Activated naive CD4-positive, alpha-beta T cell treated with anti-CD3 and anti-CD28 coated beads for 36 hours (primary cell): Measurements from ENCODE around the gene GSTM2. TPM values are rescaled to one million over a fixed set of nuclear protein-coding genes. Genes with fewer than 3 reads are reported as not detected.

Source experiments
- CTCF ChIA-PET: fragments of 350-600 bp; sonication (Branson Sonifier 250); formaldehyde crosslinking; loops from one replicate; lab custom pipeline; 2021; ENCODE audit warnings: antibody characterized with exemption; lab: Charles Lee
- DNase-seq: peaks from one replicate; pipeline ENCODE4 v3.0.0-alpha.2; 2020
- H3K27ac Mint-ChIP-seq: one replicate; pipeline ENCODE4 v1.8.0; 2021; ENCODE audit warnings: mild to moderate bottlenecking, mixed read lengths
- H3K27me3 Mint-ChIP-seq: one replicate; pipeline ENCODE4 v1.8.0; 2021; ENCODE audit warnings: low read depth, mixed read lengths
- H3K36me3 Mint-ChIP-seq: one replicate; pipeline ENCODE4 v1.8.0; 2021; ENCODE audit warnings: low read depth, mixed read lengths
- H3K4me1 Mint-ChIP-seq: one replicate; pipeline ENCODE4 v1.8.0; 2021; ENCODE audit warnings: low read depth, mixed read lengths
- H3K4me3 Mint-ChIP-seq: one replicate; pipeline ENCODE4 v1.8.0; 2021; ENCODE audit warnings: mild to moderate bottlenecking, moderate library complexity, mixed read lengths
- H3K9me3 Mint-ChIP-seq: one replicate; pipeline ENCODE4 v1.8.0; 2021; ENCODE audit warnings: mixed read lengths
- intact Hi-C: fragments of 100-400 bp; cut with micrococcal nuclease; formaldehyde crosslinking; loops from one replicate; pipeline ENCODE4 v1.15.1; 2023
- total RNA-seq, 2 experiments: library from RNA; stranded (reverse); gene quantifications; one replicate each; pipeline ENCODE4 v1.2.3, GENCODE V29; 2021

GSTM2 gene
- total RNA-seq, 2 experiments from 2014 or later, result 14.2 to 14.3 TPM

DNA sequence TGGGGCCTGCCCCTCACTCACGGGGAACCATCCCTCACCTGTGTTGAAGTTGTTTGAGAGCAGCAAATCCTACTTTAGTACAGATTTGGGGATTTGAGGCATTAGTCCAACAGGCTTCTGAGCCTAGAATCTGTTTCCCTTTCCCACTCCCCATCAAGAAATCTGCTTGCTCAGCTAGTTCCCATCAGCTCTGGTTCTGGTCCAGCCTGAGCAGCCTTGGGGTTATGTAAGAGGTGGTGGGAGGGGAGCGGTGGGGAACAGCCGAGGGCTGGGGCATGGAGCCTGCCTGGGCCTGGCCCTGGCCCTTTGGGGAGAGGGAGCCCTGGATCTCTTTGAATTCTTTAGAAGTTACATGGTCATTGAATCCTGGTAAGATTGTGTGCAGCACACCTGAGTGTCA lies 48.3 kb downstream of the GSTM2 start:
- CTCF ChIA-PET, result no interaction called here
- Mint-ChIP-seq H3K4me3 (no peak overlapping the region), H3K4me1 (peaks cover 1% of the 10 kb centered on the region), H3K36me3 (no peaks in the 10 kb centered on the region), H3K27ac (no peak overlapping the region), H3K27me3 (peaks cover 15% of the 10 kb centered on the region), H3K9me3 (no peaks in the 10 kb centered on the region)
- intact Hi-C loops, result no loop called here
- no peak for DNase-seq

DNA sequence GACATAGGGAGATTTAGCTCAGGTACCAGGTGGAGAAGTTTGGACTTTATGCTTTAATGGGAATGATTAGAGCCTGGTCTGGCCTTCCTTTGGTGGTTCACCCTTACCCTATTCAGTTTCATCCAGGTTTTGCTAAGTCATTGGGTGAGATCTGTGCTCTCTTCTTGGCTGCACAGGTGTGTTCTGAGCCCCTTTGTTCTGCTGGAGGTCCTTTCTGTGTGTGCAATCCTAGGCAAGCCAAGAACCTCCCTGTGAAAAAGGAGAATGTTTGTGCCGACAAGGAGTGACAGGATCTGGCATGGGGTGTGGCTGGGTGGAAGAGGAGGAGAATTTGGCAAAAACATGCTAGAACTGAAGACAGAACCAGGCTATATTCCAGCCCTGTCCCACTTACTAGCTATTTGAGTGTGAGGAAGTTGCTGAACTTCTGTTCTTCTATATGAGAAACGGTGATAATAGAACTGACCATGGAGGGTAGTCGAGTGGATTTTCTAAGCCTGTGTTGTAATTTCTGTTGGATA lies 48.8 kb downstream of the GSTM2 start:
- no peak for DNase-seq
- Mint-ChIP-seq H3K27me3 (peaks cover 15% of the 10 kb centered on the region), H3K4me1 (peaks cover 1% of the 10 kb centered on the region), H3K9me3 (no peaks in the 10 kb centered on the region), H3K36me3 (no peaks in the 10 kb centered on the region), H3K4me3 (no peak overlapping the region), H3K27ac (no peak overlapping the region)
- intact Hi-C loops, result no loop called here
- CTCF ChIA-PET, result interaction anchor here (2.6 kb wide), 1 partner anchor 77 kb away, joined by 15 read pairs; no protein-coding TSS in a partner anchor

DNA sequence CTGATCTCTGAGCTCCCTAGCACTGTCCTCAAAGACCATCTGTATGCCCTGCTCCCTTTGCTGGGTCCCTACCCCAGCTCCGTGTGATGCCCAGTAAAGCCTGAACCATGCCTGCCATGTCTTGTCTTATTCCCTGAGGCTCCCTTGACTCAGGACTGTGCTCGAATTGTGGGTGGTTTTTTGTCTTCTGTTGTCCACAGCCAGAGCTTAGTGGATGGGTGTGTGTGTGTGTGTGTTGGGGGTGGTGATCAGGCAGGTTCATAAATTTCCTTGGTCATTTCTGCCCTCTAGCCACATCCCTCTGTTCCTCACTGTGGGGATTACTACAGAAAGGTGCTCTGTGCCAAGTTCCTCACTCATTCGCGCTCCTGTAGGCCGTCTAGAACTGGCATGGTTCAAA lies 49.9 kb downstream of the GSTM2 start:
- no peak overlapping the region for H3K27ac Mint-ChIP-seq
- H3K27me3 Mint-ChIP-seq, result peaks cover 15% of the 10 kb centered on the region
- no peaks in the 10 kb centered on the region for H3K4me1 Mint-ChIP-seq
- CTCF ChIA-PET, result interaction anchor here (0.6 to 2.6 kb wide), 3 partner anchors 73 to 118 kb away, joined by 3 to 15 read pairs (median 5); no protein-coding TSS in a partner anchor
- H3K4me3 Mint-ChIP-seq, result no peak overlapping the region
- H3K9me3 Mint-ChIP-seq, result no peaks in the 10 kb centered on the region
- H3K36me3 Mint-ChIP-seq, result no peaks in the 10 kb centered on the region
- no peak for DNase-seq
- intact Hi-C loops, result loop anchor here (1.0 kb wide), 1 partner anchor 56 kb away; no protein-coding TSS in a partner anchor

GRCh38 chr1:109718495-109718894 lies 50.6 kb downstream of the GSTM2 start:
- Mint-ChIP-seq H3K36me3 (no peaks in the 10 kb centered on the region), H3K27me3 (peaks cover 12% of the 10 kb centered on the region), H3K4me1 (no peaks in the 10 kb centered on the region), H3K27ac (no peak overlapping the region), H3K4me3 (no peak overlapping the region), H3K9me3 (no peaks in the 10 kb centered on the region)
- CTCF ChIA-PET, result interaction anchor here (0.6 to 2.6 kb wide), 3 partner anchors 56 to 119 kb away, joined by 3 to 15 read pairs (median 7); no protein-coding TSS in a partner anchor
- DNase-seq, result no peak
- intact Hi-C loops, result loop anchor here (1.0 kb wide), 1 partner anchor 55 kb away; no protein-coding TSS in a partner anchor

- peaks cover 4% of the 10 kb centered on the region for H3K27me3 Mint-ChIP-seq
These were observed 51.5 kb downstream of the GSTM2 start for GRCh38 chr1:109719337-109719837.

GRCh38 chr1:109721042-109721441 lies 53.2 kb downstream of the GSTM2 start:
- no peaks in the 10 kb centered on the region for H3K4me1 Mint-ChIP-seq
- intact Hi-C loops, result no loop called here
- H3K36me3 Mint-ChIP-seq, result no peaks in the 10 kb centered on the region
- no peaks in the 10 kb centered on the region for H3K27me3 Mint-ChIP-seq
- CTCF ChIA-PET, result interaction anchor here (0.6 to 1.2 kb wide), 2 partner anchors 81 to 932 kb away, joined by 4 to 6 read pairs; no protein-coding TSS in a partner anchor
- DNase-seq, result no peak
- no peaks in the 10 kb centered on the region for H3K9me3 Mint-ChIP-seq
- H3K4me3 Mint-ChIP-seq, result no peak overlapping the region
- H3K27ac Mint-ChIP-seq, result no peak overlapping the region

More at GRCh38 chr1:109719337-109719837, 51.5 kb downstream of the GSTM2 start:
- Mint-ChIP-seq H3K36me3 (no peaks in the 10 kb centered on the region), H3K4me3 (no peak overlapping the region), H3K27ac (no peak overlapping the region), H3K9me3 (no peaks in the 10 kb centered on the region), H3K4me1 (no peaks in the 10 kb centered on the region)
- intact Hi-C loops, result no loop called here
- CTCF ChIA-PET, result interaction anchor here (1.1 to 2.1 kb wide), 3 partner anchors 55 to 265 kb away, joined by 3 to 7 read pairs (median 3); partner anchors contain the start of gene AHCYL1
- no peak for DNase-seq

DNA sequence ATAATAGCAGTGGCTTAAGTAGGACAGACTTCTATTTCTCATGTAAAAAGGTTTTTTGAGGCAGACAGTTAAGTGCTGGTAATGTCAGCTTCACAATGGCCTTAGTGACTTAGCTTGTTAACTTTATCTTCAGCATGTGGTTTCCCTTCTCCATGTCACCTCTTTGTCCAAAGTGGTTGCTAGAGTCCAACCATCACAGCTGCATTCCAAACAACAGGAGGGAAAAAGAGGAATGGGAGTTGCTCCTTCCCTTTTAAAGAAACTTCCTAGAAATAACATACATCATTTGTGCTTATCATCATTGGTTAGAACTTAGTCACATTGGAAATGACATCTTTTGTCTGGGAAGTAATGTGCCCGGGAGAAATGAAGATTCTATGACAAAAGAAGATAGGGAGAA lies 54.1 kb downstream of the GSTM2 start:
- no peaks in the 10 kb centered on the region for H3K36me3 Mint-ChIP-seq

DNA sequence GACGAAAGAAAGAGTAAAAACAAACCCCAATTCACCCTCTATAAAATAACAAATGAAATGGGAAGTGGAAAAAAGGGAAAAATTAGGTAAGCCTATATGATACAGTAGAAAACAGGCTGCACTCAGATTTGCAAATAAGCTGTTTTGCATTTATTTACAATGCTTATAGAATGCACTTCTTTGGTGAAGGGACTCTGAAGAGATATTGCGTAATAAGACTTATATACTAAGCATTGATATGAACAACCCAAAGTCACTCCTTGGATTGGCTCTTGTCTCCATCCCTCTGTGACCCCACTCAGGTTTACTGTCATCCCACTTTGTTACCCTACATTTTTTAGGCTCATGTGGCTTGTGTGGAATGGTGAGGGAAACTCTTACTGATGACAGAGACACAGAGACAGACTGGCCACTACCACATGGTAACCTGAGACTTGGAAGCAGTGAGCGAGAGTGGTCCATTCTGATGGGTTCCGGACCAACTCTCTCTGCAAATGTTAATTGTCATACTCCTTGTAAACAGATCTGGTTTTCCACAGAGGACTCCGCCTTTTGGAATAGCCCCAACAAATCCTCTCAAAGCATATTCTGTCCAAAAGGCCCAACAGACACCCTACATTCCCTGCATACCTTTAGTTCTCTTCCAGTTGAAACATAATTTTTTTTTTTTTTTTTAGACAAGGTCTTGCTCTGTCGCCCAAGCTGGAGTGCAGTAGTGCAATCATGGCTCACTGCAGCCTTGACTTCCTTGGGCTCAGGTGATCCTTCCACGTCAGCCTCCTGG lies 55.2 kb downstream of the GSTM2 start:
- no peaks in the 10 kb centered on the region for H3K4me1 Mint-ChIP-seq
- H3K36me3 Mint-ChIP-seq, result no peaks in the 10 kb centered on the region
- CTCF ChIA-PET, result interaction anchor here (0.6 to 0.7 kb wide), 2 partner anchors 14 to 51 kb away, joined by 3 read pairs; no protein-coding TSS in a partner anchor
- H3K9me3 Mint-ChIP-seq, result no peaks in the 10 kb centered on the region
- H3K4me3 Mint-ChIP-seq, result no peak overlapping the region
- intact Hi-C loops, result no loop called here
- no peak for DNase-seq
- no peaks in the 10 kb centered on the region for H3K27me3 Mint-ChIP-seq
- no peak overlapping the region for H3K27ac Mint-ChIP-seq

More for the DNA sequence above, 54.1 kb downstream of the GSTM2 start:
- Mint-ChIP-seq H3K4me1 (no peaks in the 10 kb centered on the region), H3K27me3 (no peaks in the 10 kb centered on the region), H3K4me3 (no peak overlapping the region), H3K27ac (no peak overlapping the region), H3K9me3 (no peaks in the 10 kb centered on the region)
- DNase-seq, result no peak
- intact Hi-C loops, result no loop called here
- CTCF ChIA-PET, result interaction anchor here (1.2 kb wide), 1 partner anchor 82 kb away, joined by 6 read pairs; no protein-coding TSS in a partner anchor

Other genes with a start within 250 kb of the GSTM2 start
- gene PSMA5, start 241.6 kb upstream of the GSTM2 start, total RNA-seq, result 100 to 1,000 TPM; 181 to 202 TPM
- gene SYPL2, start 201.5 kb upstream of the GSTM2 start, total RNA-seq, result under 1 TPM in 1 of 2 experiments, not detected in 1; 0.05 TPM
- 10 to 100 TPM; 15.2 to 16.4 TPM for gene ATXN7L2, start 184.2 kb upstream of the GSTM2 start, total RNA-seq
- 1 to 10 TPM; 6.6 to 8.5 TPM for gene CYB561D1, start 174.0 kb upstream of the GSTM2 start, total RNA-seq
- gene AMIGO1, start 158.3 kb upstream of the GSTM2 start, total RNA-seq, result 1 to 10 TPM; 1.5 to 1.7 TPM
- gene GPR61, start 128.2 kb upstream of the GSTM2 start, total RNA-seq, result under 1 TPM in 1 of 2 experiments, not detected in 1; 0.31 TPM
- gene GNAI3, start 119.4 kb upstream of the GSTM2 start, total RNA-seq, result 1 to 10 TPM; 8.0 to 8.5 TPM
- under 1 TPM; 0.22 to 0.50 TPM for gene GNAT2, start 48.4 kb upstream of the GSTM2 start, total RNA-seq
- gene AMPD2, start 48.2 kb upstream of the GSTM2 start, total RNA-seq, result 10 to 100 TPM; 41.3 to 56.9 TPM
- 1 to 10 TPM; 8.8 to 9.9 TPM for gene GSTM4, start 12.0 kb upstream of the GSTM2 start, total RNA-seq
- gene GSTM1, start 19.8 kb downstream of the GSTM2 start, total RNA-seq, result not detected
- not detected for gene GSTM5, start 44.2 kb downstream of the GSTM2 start, total RNA-seq
- 1 to 10 TPM; 4.7 to 4.8 TPM for gene GSTM3, start 73.0 kb downstream of the GSTM2 start, total RNA-seq
- not detected for gene EPS8L3, start 95.9 kb downstream of the GSTM2 start, total RNA-seq
- 10 to 100 TPM; 12.0 to 13.5 TPM for gene CSF1, start 242.8 kb downstream of the GSTM2 start, total RNA-seq